Measurements from ENCODE around the gene KLF13.

The KLF13 gene

GRCh38 chr15:31347981-31348803, 21.6 kb downstream of the KLF13 start:
- Histone ChIP-seq H2BK5ac (ENCODE audit: low read depth, low read length, poor library complexity) (no peak overlapping the region), H3K4me1 (ENCODE audit: control insufficient read depth in 1 of 2, insufficient read depth in 2 of 2, low read length in 2 of 2) (peaks cover 13 to 22% of the 10 kb centered on the region in 2 experiments), H2BK120ac (ENCODE audit: insufficient read depth, low read length, poor library complexity) (no peak overlapping the region), H3K14ac (ENCODE audit: low read length) (no peak overlapping the region), H3K27ac (ENCODE audit: low read depth, low read length) (no peak overlapping the region), H3K27me3 (ENCODE audit: insufficient read depth, low read length) (no peaks in the 10 kb centered on the region), H2AFZ (ENCODE audit: insufficient read depth, low read length, poor library complexity) (no peak overlapping the region), H2BK12ac (ENCODE audit: low read length) (no peak overlapping the region), H3K79me2 (ENCODE audit: control insufficient read depth, insufficient read depth, low read length, poor library complexity) (peaks cover 24% of the 10 kb centered on the region), H2AK5ac (ENCODE audit: low read length) (no peak overlapping the region), H4K91ac (ENCODE audit: low read depth, low read length) (no peak overlapping the region), H3K4me2 (ENCODE audit: low read length) (no peak overlapping the region), H3K9me3 (ENCODE audit: insufficient read depth, low read depth, low read length) (no peaks in the 10 kb centered on the region), H3K36me3 (ENCODE audit: control insufficient read depth in 1 of 2, insufficient read depth in 2 of 2, low read length in 2 of 2) (peaks cover 0 to 15% of the 10 kb centered on the region in 2 experiments), H3K18ac (ENCODE audit: low read length) (no peak overlapping the region), H4K12ac (ENCODE audit: low read depth, low read length) (no peak overlapping the region), H3K79me1 (ENCODE audit: low read length) (no peaks in the 10 kb centered on the region), H3K4ac (ENCODE audit: low read depth, low read length) (no peak overlapping the region), H3K4me3 (ENCODE audit: low read depth, low read length) (no peak overlapping the region), H3K23ac (ENCODE audit: low read length) (no peak overlapping the region), H4K8ac (ENCODE audit: low read depth, low read length) (no peak overlapping the region), H3K9ac (ENCODE audit: low read length) (no peak overlapping the region)
- no peak for DNase-seq
- WGBS (ENCODE audit: extremely low coverage, insufficient coverage, insufficient read length): no CpG with 5 or more reads among the region's 19 CpGs

GRCh38 chr15:31349233-31350141, 22.9 kb downstream of the KLF13 start:
- Histone ChIP-seq H3K36me3 (ENCODE audit: control insufficient read depth in 1 of 2, insufficient read depth in 2 of 2, low read length in 2 of 2) (peaks cover 0 to 15% of the 10 kb centered on the region in 2 experiments), H4K12ac (ENCODE audit: low read depth, low read length) (no peak overlapping the region), H4K8ac (ENCODE audit: low read depth, low read length) (no peak overlapping the region), H3K4me1 (ENCODE audit: control insufficient read depth in 1 of 2, insufficient read depth in 2 of 2, low read length in 2 of 2) (peaks cover 18 to 27% of the 10 kb centered on the region in 2 experiments), H3K4me2 (ENCODE audit: low read length) (no peak overlapping the region), H3K14ac (ENCODE audit: low read length) (no peak overlapping the region), H2AK5ac (ENCODE audit: low read length) (no peak overlapping the region), H2AFZ (ENCODE audit: insufficient read depth, low read length, poor library complexity) (peak overlapping the region; percentile 21), H3K79me1 (ENCODE audit: low read length) (no peaks in the 10 kb centered on the region), H3K27ac (ENCODE audit: low read depth, low read length) (no peak overlapping the region), H3K4ac (ENCODE audit: low read depth, low read length) (peak overlapping the region; percentile 35), H4K91ac (ENCODE audit: low read depth, low read length) (no peak overlapping the region), H3K27me3 (ENCODE audit: insufficient read depth, low read length) (no peaks in the 10 kb centered on the region), H3K9me3 (ENCODE audit: insufficient read depth, low read depth, low read length) (no peaks in the 10 kb centered on the region), H2BK12ac (ENCODE audit: low read length) (no peak overlapping the region), H2BK120ac (ENCODE audit: insufficient read depth, low read length, poor library complexity) (no peak overlapping the region), H3K9ac (ENCODE audit: low read length) (no peak overlapping the region), H3K4me3 (ENCODE audit: low read depth, low read length) (no peak overlapping the region), H3K18ac (ENCODE audit: low read length) (no peak overlapping the region), H2BK5ac (ENCODE audit: low read depth, low read length, poor library complexity) (no peak overlapping the region), H3K79me2 (ENCODE audit: control insufficient read depth, insufficient read depth, low read length, poor library complexity) (peaks cover 21% of the 10 kb centered on the region), H3K23ac (ENCODE audit: low read length) (peak overlapping the region; percentile 25)
- WGBS (ENCODE audit: extremely low coverage, insufficient coverage, insufficient read length): no CpG with 5 or more reads among the region's 13 CpGs
- DNase-seq: no peak

- no peak overlapping the region for H3K4me2 ChIP-seq (ENCODE audit: low read length)
- no peak overlapping the region for H4K12ac ChIP-seq (ENCODE audit: low read depth, low read length)
- WGBS (ENCODE audit: extremely low coverage, insufficient coverage, insufficient read length): no CpG with 5 or more reads among the region's 7 CpGs
- no peak overlapping the region for H2AK5ac ChIP-seq (ENCODE audit: low read length)
- peaks cover 0 to 17% of the 10 kb centered on the region in 2 experiments for H3K36me3 ChIP-seq (ENCODE audit: control insufficient read depth in 1 of 2, insufficient read depth in 2 of 2, low read length in 2 of 2)
- H4K8ac ChIP-seq (ENCODE audit: low read depth, low read length): no peak overlapping the region
- no peak overlapping the region for H3K27ac ChIP-seq (ENCODE audit: low read depth, low read length)
- H3K9ac ChIP-seq (ENCODE audit: low read length): no peak overlapping the region
- no peak for DNase-seq
- H3K18ac ChIP-seq (ENCODE audit: low read length): peak overlapping the region; percentile 31
- no peak overlapping the region for H3K4me3 ChIP-seq (ENCODE audit: low read depth, low read length)
- no peaks in the 10 kb centered on the region for H3K9me3 ChIP-seq (ENCODE audit: insufficient read depth, low read depth, low read length)
- H2AFZ ChIP-seq (ENCODE audit: insufficient read depth, low read length, poor library complexity): no peak overlapping the region
- H3K14ac ChIP-seq (ENCODE audit: low read length): no peak overlapping the region
- H3K79me1 ChIP-seq (ENCODE audit: low read length): no peaks in the 10 kb centered on the region
- no peak overlapping the region for H2BK5ac ChIP-seq (ENCODE audit: low read depth, low read length, poor library complexity)
- H3K27me3 ChIP-seq (ENCODE audit: insufficient read depth, low read length): no peaks in the 10 kb centered on the region
- peaks cover 19 to 24% of the 10 kb centered on the region in 2 experiments for H3K4me1 ChIP-seq (ENCODE audit: control insufficient read depth in 1 of 2, insufficient read depth in 2 of 2, low read length in 2 of 2)
- no peak overlapping the region for H2BK12ac ChIP-seq (ENCODE audit: low read length)
- H3K23ac ChIP-seq (ENCODE audit: low read length): no peak overlapping the region
- peak overlapping the region; percentile 21 for H3K4ac ChIP-seq (ENCODE audit: low read depth, low read length)
- H2BK120ac ChIP-seq (ENCODE audit: insufficient read depth, low read length, poor library complexity): no peak overlapping the region
- peaks cover 10% of the 10 kb centered on the region for H3K79me2 ChIP-seq (ENCODE audit: control insufficient read depth, insufficient read depth, low read length, poor library complexity)
- H4K91ac ChIP-seq (ENCODE audit: low read depth, low read length): no peak overlapping the region
Observed at GRCh38 chr15:31350771-31351170, 24.1 kb downstream of the KLF13 start.

- Histone ChIP-seq H4K12ac (ENCODE audit: low read depth, low read length) (no peak overlapping the region), H4K91ac (ENCODE audit: low read depth, low read length) (no peak overlapping the region), H2AK5ac (ENCODE audit: low read length) (no peak overlapping the region), H3K79me1 (ENCODE audit: low read length) (no peaks in the 10 kb centered on the region), H3K4me3 (ENCODE audit: low read depth, low read length) (peak overlapping the region; percentile 1), H3K79me2 (ENCODE audit: control insufficient read depth, insufficient read depth, low read length, poor library complexity) (peaks cover 13% of the 10 kb centered on the region), H3K9me3 (ENCODE audit: insufficient read depth, low read depth, low read length) (no peaks in the 10 kb centered on the region), H2BK5ac (ENCODE audit: low read depth, low read length, poor library complexity) (no peak overlapping the region), H2BK120ac (ENCODE audit: insufficient read depth, low read length, poor library complexity) (no peak overlapping the region), H3K27me3 (ENCODE audit: insufficient read depth, low read length) (no peaks in the 10 kb centered on the region), H2AFZ (ENCODE audit: insufficient read depth, low read length, poor library complexity) (no peak overlapping the region), H3K27ac (ENCODE audit: low read depth, low read length) (no peak overlapping the region), H3K4me1 (ENCODE audit: control insufficient read depth in 1 of 2, insufficient read depth in 2 of 2, low read length in 2 of 2) (peaks cover 24 to 30% of the 10 kb centered on the region in 2 experiments), H3K23ac (ENCODE audit: low read length) (no peak overlapping the region), H3K18ac (ENCODE audit: low read length) (peak overlapping the region; percentile 16), H3K4me2 (ENCODE audit: low read length) (no peak overlapping the region), H2BK12ac (ENCODE audit: low read length) (no peak overlapping the region), H3K9ac (ENCODE audit: low read length) (no peak overlapping the region), H4K8ac (ENCODE audit: low read depth, low read length) (no peak overlapping the region), H3K4ac (ENCODE audit: low read depth, low read length) (no peak overlapping the region), H3K36me3 (ENCODE audit: control insufficient read depth in 1 of 2, insufficient read depth in 2 of 2, low read length in 2 of 2) (peaks cover 0 to 18% of the 10 kb centered on the region in 2 experiments), H3K14ac (ENCODE audit: low read length) (no peak overlapping the region)
- no CpG with 5 or more reads among the region's 8 CpGs for WGBS (ENCODE audit: extremely low coverage, insufficient coverage, insufficient read length)
- DNase-seq: no peak
Observed at GRCh38 chr15:31352339-31352751, 25.7 kb downstream of the KLF13 start.
